IPS-18a (cell line): ENCODE results near the gene ANAPC10.

Experiments
- H3K27ac ChIP-seq: one replicate; pipeline ENCODE4 v1.5.1; 2013; ENCODE audit warnings: low read length
- H3K27me3 ChIP-seq: one replicate; pipeline ENCODE4 v1.6.1; 2013; ENCODE audit warnings: mild to moderate bottlenecking, low read length; ENCODE audit not compliant: control insufficient read depth, insufficient read depth
- H3K36me3 ChIP-seq: one replicate; pipeline ENCODE4 v1.6.1; 2013; ENCODE audit warnings: low read depth, low read length; ENCODE audit not compliant: control insufficient read depth
- H3K4me1 ChIP-seq: one replicate; pipeline ENCODE4 v1.6.1; 2013; ENCODE audit warnings: low read depth, low read length; ENCODE audit not compliant: control insufficient read depth
- H3K4me3 ChIP-seq: one replicate; pipeline ENCODE4 v1.5.1; 2013; ENCODE audit warnings: low read length
- H3K9ac ChIP-seq: one replicate; pipeline ENCODE4 v1.6.1; 2013; ENCODE audit warnings: mild to moderate bottlenecking, low read length, moderate library complexity
- H3K9me3 ChIP-seq: one replicate; pipeline ENCODE4 v1.6.1; 2013; ENCODE audit warnings: low read depth, low read length; ENCODE audit not compliant: control insufficient read depth

Gene ANAPC10

DNA sequence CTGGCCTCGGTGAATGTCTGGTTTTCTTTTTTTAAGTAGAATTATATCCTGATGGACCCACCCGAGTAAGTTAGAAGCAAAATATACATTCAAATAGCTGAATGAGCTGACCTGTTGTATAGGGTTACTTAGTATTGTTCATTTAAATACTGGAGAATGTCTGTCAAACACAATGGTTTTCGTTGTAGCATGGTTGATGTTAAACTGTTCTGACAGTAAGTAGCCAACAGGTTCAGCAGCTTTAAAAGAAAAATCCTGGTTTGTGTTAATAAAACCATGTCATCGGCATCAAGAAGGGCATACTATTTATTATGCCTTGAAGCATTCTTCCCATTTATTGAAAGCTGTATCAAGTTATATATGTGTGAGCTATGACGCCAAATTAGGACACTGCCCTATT is 149.6 kb downstream of the ANAPC10 start:
- Histone ChIP-seq H3K4me3 (no peak overlapping the region), H3K36me3 (no peaks in the 10 kb centered on the region), H3K27me3 (no peaks in the 10 kb centered on the region), H3K27ac (no peak overlapping the region), H3K9me3 (peaks cover 9% of the 10 kb centered on the region), H3K4me1 (no peaks in the 10 kb centered on the region), H3K9ac (no peak overlapping the region)

DNA sequence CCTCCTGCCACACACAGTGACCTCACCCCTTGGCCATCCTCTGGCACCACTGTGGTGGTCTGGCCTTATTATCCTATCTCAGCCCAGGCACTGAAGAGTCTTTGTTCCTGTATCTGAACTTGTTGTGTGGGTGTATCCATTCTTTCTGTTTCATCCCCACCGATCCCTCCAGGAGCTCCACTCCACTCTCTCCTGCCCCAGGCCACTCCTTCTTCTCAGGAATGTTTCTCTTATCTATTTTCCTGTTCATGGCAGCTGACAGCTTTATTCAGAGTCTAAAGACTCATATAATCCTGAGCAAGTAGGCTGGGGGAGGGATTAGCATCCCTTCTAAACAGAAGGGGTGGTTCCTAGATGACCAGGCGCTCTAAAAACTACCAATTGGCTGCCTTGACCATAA is 150.0 kb downstream of the ANAPC10 start:
- Histone ChIP-seq H3K9me3 (peaks cover 6% of the 10 kb centered on the region), H3K36me3 (no peaks in the 10 kb centered on the region), H3K9ac (no peak overlapping the region), H3K27me3 (no peaks in the 10 kb centered on the region), H3K4me1 (no peaks in the 10 kb centered on the region), H3K4me3 (no peak overlapping the region), H3K27ac (no peak overlapping the region)
